Urothelium cell line (cell line): ENCODE measurements around the gene WDR26.
"Not testable (repeated sequence)": the region's sequence is repeated elsewhere in the genome, so short reads cannot be mapped to it uniquely, and the experiment has no call there.

Source experiments
- DNase-seq: peaks from one replicate; pipeline ENCODE4 v3.0.0; 2011; ENCODE audit warnings: low spot score, mixed read lengths
- FAIRE-seq: peaks from 2 replicates; lab custom pipeline; 2011; peaks lifted over from hg19 to GRCh38; lab: Jason Lieb, UNC

The WDR26 gene

DNA sequence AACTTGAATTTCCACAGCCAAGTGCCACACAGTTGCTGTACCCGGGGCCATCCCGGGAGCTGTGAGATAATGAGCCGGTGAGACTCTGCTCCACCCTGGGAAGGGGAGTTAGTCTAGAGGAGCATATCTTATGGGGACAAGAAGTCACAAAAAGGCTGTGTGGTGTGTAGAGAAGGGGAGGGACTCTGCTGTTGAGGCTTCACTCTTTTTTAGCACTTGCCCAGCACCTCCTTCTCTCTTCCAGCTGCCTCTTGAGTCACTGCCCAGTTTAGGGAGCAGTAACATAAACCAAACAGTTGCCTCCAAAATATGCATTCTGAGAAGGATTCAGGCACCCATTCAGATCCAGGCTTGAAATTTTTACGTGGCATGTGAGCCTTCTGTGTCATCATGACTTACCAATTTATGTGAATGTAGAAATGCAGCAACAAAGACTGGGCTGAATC is 744 bp upstream of the WDR26 start:
- DNase-seq: no peak
- FAIRE-seq: no peak

DNA sequence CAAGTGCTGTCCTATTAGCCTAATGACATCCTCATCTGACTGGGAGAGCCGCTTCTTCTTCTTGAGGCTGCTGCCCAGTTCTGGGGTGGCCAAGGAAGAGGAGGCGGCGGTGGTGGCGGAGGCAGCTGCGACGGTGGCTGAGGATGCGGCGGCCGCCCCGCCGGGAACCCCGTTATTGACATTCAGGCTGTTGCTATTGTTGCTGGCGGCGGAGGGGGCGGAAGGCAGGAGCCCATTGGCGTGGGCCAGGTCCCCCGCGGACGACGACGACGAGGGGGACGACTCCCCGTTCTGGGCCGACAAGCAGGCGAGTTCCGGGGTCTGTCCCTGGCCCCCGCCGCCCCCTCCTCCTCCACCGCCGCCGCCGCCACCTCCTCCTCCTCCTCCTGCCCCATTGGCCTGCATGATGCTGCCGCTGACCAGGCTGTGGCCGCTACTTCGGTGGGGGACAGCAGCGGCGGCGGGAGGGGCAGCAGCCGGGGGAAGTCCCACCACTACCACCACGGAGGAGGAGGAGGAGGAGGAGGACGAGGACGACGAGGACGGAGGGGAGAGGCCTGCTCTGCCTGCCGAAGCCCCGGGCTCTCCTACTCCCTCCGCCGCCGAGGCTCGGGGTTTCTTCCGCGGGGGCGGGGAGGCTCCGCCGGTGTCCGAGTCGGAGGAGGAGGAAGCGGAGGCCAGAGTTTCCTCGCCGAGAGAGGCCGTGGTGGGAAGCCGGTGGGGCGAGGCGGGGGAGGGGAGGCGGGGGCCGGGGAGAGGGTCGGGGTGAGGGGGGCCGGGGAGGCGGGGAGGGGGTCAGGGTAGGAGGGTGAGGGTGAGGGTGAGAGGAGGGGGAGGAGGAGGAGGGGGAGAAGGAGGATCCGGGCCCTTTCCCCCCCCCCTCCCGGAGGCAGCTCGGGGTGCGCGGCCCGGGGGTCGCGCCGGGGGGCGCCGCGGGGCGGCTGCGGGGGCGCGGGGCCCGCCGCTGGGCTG is 610 bp downstream of the WDR26 start:
- FAIRE-seq (no peak), DNase-seq (peak; percentile 22)

DNA sequence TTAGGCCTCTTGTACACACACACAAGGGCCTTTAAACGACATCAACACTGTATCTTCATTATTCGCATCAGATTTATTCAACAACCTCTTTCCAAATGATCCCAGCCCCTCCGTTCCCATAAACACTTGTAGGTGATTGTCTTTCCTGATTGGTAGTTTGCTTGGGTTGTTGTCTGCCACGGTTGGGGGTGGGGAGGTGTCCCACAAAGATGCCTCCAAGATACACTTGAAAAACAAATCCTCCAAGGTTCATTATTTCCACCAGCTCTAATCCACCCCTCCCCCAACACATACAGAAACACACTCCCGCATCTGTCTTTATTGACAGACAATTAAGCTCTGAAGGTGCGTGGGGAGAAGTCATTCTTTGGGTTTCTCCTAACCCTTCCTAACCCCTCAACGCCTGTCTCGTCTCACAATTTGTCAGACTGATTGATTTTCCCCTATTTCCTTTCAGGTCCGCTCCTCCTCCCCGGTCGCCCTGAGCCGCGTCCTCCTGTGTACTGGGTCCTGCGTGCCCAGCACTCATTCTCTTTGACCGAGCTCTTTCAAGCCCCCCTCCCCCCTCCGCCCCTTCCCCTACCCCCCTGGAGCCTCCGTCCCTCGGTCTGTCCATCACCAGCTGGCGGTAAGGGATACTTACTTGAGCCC is 1.4 kb downstream of the WDR26 start:
- no peak for DNase-seq

DNA sequence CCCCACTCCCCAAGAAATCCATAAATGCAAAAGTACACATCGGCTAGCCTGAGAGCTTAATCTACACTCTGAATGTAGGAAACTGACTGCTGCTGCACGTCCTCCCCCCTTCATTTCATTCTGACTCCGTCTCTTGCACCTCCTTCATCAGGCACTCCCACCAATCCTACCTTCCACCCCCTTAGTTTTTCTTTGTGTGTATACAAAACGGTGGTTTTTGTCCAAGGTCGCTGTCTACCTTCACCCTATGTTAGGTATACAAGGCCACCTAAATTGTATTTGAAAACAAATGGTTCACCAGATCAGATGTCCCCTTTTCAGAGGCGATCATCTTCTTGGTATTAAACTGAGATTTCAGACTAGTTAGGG is 1.9 kb downstream of the WDR26 start:
- FAIRE-seq: no peak
- no peak for DNase-seq

More for the DNA sequence above, 1.4 kb downstream of the WDR26 start:
- no peak for FAIRE-seq

DNA sequence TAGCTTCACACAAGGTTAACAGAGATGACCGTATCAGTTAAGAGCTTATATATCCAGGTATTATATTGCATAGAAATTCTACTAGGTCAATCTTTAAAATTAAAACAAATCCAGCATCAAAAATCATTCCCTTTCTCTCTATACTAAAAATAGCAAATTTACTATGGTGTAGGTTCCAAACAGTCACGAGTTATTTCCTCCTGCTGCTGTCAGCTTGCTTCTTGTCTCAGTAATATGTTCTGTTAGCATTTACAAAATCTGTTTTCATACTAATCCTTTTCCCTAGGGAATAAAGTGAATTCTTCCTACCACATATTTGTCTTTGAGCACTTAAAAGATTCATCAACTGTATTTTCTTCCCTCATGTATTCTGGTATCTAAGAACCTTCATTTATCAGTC is 2.5 kb downstream of the WDR26 start:
- DNase-seq (no peak), FAIRE-seq (no peak)

DNA sequence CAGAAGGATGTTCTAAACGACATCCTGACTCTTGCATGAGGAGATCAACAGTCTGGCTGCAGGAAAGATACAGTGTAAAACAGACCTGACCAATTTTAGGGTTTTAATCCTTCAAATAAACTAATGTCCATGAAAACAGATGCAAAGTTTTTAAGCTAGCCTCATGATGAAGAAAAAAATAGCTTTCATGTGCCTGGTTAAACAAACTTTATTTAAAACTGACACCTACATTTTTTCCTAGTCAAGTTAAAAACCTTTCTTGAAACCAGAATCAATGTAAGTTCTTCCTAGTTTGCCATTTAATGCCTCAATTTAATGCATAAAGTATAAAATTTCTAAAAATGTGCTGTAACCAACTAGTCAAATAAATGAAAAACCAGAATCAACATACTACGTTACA is 2.9 kb downstream of the WDR26 start:
- FAIRE-seq (no peak), DNase-seq (no peak)

DNA sequence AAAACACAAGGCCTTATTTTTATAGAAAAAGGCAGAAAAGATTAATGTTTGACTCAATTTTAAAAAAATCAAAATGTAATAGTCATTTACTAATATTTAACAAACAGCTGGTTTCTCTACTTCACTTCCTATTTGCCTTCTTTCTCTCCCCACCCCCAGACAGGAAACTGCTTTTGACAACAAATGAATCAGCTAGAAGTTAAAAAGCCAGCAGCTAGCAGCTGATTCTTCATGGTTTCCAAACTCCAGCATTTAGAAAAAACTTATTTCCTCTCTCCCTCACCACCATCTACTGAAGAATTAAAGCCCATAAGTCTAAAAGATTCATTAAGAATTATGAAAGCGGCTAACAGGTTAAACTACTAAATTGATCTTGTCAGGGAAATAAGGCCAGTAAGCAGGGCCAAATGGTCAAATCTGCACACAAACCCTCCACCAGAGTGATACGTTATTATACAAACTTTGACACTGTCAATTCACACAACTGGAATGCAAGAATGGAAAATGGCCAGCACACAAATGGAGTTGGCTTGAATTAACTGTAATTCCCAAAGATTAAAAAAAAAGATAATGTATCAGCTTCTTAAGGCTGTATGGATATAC is 4.0 kb downstream of the WDR26 start:
- DNase-seq (no peak), FAIRE-seq (no peak)

DNA sequence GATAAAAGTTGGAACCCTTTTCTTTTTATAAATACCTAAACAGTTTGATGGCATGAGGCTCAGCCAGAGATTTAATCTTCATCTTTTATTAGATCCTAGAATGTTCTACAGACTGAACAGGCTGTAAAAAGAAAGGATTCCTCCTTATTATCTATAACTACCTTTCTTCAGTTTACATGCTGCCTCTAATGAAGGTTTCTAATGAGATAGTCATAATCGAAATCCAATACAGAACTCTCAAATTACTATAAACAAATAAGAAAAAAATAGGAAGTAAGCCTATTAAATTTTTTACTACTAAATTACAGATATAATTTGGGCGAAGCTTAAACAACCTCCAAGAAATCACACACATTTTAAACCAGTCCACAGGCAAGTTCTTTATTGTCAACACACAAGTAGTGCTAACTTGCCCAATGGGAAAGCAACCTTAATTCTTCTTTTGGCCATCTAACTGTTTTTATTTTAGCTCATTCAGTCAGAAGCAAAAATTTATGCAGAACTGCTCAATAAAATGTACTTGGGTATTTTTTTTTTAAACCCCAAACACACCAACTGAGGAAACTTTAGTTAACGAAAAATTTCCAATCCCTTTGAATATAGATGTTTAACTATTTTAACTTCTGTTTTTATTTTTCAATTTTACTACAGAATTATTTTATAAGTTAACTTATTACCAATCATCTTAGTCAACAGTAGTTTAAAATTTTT is 4.8 kb downstream of the WDR26 start:
- DNase-seq (no peak), FAIRE-seq (no peak)

DNA sequence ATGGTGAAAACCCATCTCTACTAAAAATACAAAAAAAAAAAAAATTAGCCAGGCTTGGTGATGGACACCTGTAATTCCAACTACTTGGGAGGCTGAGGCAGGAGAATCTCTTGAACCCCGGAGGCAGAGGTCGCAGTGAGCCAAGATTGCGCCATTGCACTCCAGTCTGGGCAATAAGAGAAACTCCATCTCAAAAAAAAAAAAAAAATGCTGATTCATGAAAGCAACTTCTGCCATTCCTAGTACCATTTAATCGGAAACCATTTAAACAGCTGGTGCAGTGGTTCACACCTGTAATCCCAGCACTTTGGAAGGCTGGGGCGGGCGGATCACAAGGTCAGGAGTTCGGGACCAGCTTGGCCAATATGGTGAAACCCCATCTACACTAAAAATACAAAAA is 5.9 kb downstream of the WDR26 start:
- FAIRE-seq: not testable (repeated sequence)

DNA sequence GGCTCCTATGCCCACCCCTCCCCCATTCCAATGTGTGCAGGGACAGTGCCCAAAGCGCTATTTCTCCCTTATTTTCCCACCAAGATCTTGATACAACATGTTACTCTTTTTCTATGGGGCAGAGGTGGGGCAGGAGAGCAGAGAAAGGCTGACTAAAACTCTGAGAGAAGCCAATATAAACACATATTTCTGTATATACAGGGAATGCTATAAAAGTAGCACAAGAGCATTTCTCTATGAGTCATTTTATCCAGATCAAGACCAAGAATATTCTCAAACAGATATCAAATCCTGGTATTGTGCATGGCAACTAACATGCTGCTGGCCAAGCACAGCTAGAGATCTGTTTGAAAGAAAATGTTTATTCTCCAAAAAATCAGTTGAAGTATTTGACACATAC is 7.3 kb downstream of the WDR26 start:
- DNase-seq: no peak
- no peak for FAIRE-seq

More for the DNA sequence above, 5.9 kb downstream of the WDR26 start:
- DNase-seq: not testable (repeated sequence)

DNA sequence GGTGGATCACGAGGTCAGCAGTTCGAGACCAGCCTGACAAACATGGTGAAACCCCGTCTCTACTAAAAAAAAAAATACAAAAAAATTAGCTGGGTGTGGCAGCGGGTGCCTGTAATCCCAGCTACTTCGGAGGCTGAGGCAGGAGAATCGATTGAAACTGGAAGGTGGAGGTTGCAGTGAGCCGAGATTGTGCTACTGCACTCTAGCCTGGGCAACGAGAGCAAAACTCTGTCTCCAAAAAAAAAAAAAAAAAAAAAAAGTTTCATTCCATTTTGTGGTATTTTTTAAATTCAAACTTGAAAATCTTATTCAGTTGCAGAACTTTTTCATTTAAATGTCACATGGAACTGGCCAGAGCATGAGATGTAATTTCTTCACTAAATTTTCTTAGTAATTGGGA is 7.7 kb downstream of the WDR26 start:
- not testable (repeated sequence) for FAIRE-seq, DNase-seq

DNA sequence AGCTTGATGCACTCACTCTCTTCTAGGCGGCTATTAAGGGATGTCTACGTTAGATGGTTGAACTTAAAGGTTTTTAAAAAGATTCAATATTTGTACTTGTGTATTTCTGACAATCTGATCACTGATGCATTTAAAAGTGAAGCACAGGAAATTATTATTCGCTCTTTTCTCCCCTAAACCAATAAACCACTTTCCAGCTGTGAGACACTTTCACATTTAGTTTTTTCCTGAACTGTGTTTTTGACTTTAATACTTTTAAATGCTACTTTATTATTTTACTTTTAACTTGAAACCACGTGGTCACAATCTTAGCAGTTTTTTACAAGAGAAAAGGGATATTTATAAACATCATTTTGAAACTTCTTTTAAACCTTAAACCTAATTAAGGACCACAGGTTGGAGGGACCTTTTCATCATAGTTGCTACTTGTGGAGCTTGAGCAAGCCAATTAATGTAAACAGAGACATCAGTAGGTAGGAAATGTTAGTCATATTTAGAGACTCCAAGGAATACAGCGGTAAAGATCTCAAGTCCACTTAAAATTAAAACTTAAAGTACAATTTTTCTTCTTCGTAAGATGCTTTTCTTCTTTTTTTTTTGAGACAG is 9.2 kb downstream of the WDR26 start:
- FAIRE-seq (no peak), DNase-seq (no peak)

DNA sequence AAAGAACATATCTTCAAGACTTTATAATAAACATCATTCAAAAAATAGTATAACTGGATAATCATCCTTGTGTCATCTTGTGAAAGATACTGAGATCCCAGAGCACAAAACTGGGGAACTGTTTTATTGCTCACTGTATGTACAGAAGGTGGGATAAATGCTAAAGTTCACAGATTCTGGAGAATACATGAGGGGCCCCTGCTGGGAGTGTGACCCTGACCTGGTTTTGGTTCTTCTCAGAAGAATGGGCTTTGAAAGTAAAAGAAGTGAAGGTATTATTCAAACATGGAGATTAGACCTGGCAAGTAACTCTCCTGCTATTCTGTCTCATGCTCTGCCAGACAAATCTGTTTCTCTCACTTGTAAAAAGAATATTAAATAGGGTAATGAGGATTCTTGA is 14.5 kb downstream of the WDR26 start:
- DNase-seq (no peak), FAIRE-seq (no peak)

DNA sequence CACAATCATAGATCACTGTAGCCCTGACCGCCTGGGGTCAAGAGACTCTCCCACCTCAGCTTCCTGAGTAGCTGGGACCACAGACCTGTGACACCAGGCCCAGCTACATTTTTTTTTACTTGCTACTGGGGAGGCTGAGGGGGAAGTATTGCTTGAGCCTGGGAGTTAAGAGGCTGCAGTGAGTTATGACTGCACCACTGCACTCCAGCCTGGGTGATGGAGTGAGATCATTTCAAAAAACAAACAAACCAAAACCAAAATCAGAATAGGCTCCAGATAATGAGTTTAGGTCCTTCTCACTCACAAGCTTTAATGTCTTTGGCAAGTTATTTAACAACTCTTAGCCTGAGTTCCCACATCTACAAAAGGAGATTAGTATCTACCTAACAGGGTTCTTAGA is 22.8 kb downstream of the WDR26 start:
- DNase-seq (no peak), FAIRE-seq (no peak)

DNA sequence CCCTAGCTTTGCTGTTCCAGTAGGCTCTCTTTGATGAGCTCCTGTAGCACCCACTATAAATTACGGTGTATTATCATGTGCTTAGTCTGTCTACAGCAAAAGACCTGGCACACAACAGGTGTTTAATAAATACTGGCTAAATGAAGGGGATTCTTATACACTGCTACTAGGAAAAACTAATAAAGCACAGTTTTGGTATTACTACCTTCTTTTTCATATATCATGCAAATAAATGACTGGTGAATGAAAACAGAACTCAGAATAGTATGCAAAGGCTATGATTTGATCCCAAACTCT is 26.4 kb downstream of the WDR26 start:
- FAIRE-seq (no peak), DNase-seq (no peak)

DNA sequence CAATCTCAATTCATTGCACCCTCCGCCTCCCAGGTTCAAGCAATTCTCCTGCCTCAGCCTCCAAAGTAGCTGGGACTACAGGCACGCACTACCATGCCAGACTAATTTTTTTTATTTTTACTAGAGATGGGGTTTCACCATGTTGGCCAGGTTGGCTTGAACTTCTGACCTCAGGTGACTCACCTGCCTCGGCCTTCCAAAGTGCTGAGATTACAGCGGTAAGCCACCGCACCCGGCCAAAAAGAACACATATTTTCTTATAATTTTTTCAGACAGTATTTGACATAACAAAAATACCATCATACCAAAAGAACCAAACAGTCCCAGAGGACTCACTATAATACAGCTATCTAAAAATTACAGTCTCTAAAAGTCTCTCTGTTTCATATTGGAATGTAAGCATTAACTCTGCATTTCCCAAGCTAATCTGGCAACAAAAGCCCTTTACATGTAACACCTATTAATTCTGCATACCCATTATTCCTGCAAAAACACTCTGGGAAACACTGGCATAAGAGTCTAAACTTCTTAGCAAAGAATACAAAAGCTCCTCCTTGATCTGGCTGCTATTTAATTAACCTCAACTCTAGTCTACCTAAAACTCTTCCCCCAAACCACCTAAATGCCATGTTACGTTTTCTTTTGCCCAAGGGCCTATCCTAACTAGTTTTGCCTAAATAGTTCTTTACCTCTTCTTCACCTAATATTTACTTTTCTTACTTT is 26.9 kb downstream of the WDR26 start:
- no peak for FAIRE-seq
- DNase-seq: no peak

DNA sequence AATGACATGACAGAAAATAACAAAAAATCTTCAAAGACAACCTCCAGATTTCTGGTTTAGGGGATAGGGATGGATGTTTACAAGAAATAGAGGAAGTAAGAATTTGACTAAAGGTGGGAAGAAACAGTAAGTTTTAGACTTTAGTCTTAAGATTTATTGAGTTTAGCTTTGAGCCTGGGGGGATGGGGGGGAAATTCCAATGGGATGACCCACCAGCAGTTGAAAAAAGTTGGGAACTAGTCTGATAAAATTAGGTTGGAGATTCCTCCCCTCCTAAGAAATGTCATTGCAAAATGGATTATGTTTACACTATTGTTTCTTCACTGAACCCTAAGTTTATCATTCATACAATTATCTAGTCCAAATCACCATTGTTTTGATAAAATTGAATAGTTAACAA is 28.4 kb downstream of the WDR26 start:
- DNase-seq (no peak), FAIRE-seq (no peak)

DNA sequence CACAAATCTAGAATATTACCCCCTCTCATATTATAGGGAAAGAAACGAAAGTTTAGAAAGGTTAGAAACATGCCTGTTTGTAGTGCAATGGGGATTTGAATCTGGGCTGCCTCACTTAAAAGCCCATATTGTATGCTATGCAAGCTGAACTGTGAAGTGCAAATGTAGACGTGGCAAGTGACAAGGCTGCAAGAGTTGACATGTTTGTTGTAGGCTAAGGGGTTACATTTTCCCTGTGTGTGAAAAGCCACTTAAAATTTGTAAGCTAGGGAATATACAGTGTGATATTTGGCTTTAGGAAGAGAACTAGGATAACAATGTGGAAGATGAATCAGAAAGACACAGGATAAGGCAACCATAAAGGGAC is 29.0 kb downstream of the WDR26 start:
- DNase-seq (no peak), FAIRE-seq (no peak)

DNA sequence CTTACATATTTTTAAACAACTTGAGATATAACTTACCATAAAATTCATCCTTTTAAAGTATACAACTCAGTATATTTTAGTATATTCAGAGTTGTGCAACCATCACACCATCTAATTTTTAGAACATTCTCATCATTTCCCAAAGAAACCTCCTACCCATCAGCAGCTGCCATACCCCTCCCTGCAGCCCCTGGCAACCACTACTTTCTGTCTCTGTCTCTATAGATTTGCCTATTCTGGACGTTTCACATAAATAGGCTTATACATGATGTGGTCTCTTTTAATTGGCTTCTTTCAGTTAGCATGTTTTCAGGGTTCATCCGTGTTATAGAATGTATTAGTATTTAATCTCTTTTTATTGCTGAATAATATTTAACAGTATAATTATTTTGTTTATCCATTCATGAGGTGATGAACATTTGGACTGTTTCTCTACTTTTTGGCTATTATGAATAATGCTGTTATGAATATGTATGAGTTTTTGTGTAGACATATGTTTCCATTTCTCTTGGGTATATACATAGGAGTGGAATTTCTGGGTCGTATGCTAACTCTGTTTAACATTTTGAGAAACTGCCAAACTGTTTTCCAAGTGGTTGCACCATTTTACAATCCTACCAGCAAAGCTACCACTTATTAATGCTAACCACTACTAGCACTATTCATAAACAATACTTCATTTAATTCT is 29.5 kb downstream of the WDR26 start:
- DNase-seq (no peak), FAIRE-seq (no peak)
